H1 (cell line): ENCODE results near the gene MYO1F. TPM values are rescaled to one million over a fixed set of nuclear protein-coding genes. Genes with fewer than 3 reads are reported as not detected.
A peak's percentile ranks its signal among the peaks of the same experiment; 100 is the strongest.

Experiments used
- CTCF ChIA-PET: fragments of 300-600 bp; sonication (Branson Sonifier 250); formaldehyde crosslinking; loops from one replicate; lab custom pipeline; 2021; ENCODE audit not compliant: partially characterized antibody; lab: Charles Lee
- POLR2A ChIA-PET: fragments of 300-600 bp; sonication (Branson Sonifier 250); formaldehyde crosslinking; loops from one replicate; lab custom pipeline; 2021; ENCODE audit warnings: inconsistent platforms; ENCODE audit not compliant: partially characterized antibody; lab: Charles Lee
- DNase-seq, 2 experiments: peaks; one replicate each; pipeline versions ENCODE4 v3.0.0 to v3.0.0-alpha.2; 2010 to 2022; ENCODE audit warnings: low spot score in 2 of 2, low read depth in 1 of 2, mixed read lengths in 1 of 2
- FAIRE-seq: peaks from 2 replicates; lab custom pipeline; 2011; peaks lifted over from hg19 to GRCh38; lab: Jason Lieb, UNC
- H2AFZ ChIP-seq: 2 replicates; pipeline ENCODE4 v1.8.1; 2012; ENCODE audit warnings: low read length, inconsistent platforms
- H2AK5ac ChIP-seq: 2 replicates; pipeline ENCODE4 v1.6.1; 2013; ENCODE audit warnings: low read depth, low read length
- H2BK120ac ChIP-seq: replicated peaks from 2 replicates; pipeline ENCODE3; 2013; ENCODE audit warnings: low read depth, low read length, inconsistent platforms
- H2BK12ac ChIP-seq: 2 replicates; pipeline ENCODE4 v1.6.1; 2013; ENCODE audit warnings: low read depth, low read length
- H2BK15ac ChIP-seq: 2 replicates; pipeline ENCODE4 v1.6.1; 2013; ENCODE audit warnings: low read length
- H2BK20ac ChIP-seq: 2 replicates; pipeline ENCODE4 v1.6.1; 2013; ENCODE audit warnings: low read length
- H2BK5ac ChIP-seq: 2 replicates; pipeline ENCODE4 v1.6.1; 2013; ENCODE audit warnings: low read depth, low read length
- H3K14ac ChIP-seq: 2 replicates; pipeline ENCODE4 v1.6.1; 2013; ENCODE audit warnings: inconsistent platforms; ENCODE audit not compliant: insufficient read length
- H3K18ac ChIP-seq: 2 replicates; pipeline ENCODE4 v1.6.1; 2013; ENCODE audit warnings: low read length; ENCODE audit errors: extremely low read depth
- H3K23ac ChIP-seq: 2 replicates; pipeline ENCODE4 v1.6.1; 2013; ENCODE audit warnings: inconsistent platforms; ENCODE audit not compliant: insufficient read length
- H3K23me2 ChIP-seq: 2 replicates; pipeline ENCODE4 v1.6.1; 2013; ENCODE audit warnings: low read depth, low read length
- H3K27ac ChIP-seq: 2 replicates; pipeline ENCODE4 v1.6.1; 2011; ENCODE audit warnings: low read depth, low read length, inconsistent platforms
- H3K27me3 ChIP-seq, 4 experiments: replicated peaks in 1 of 4; 1 replicate in 1 of 4; 2 replicates in 3 of 4; pipeline versions ENCODE4 v1.6.1 to v1.8.1; 2011 to 2013; ENCODE audit warnings: low read length in 3 of 4, mild to moderate bottlenecking in 3 of 4, inconsistent platforms in 2 of 4, mixed read lengths in 2 of 4, moderate library complexity in 1 of 4; ENCODE audit not compliant: control insufficient read depth in 3 of 4, insufficient read depth in 3 of 4; ENCODE audit errors: extremely low read depth in 1 of 4
- H3K36me3 ChIP-seq, 4 experiments: 2 replicates each; pipeline versions ENCODE4 v1.6.1 to v1.8.1; 2011 to 2013; ENCODE audit warnings: mild to moderate bottlenecking in 4 of 4, low read length in 3 of 4, moderate library complexity in 2 of 4, control low read depth in 1 of 4, inconsistent platforms in 1 of 4; ENCODE audit not compliant: insufficient read depth in 4 of 4, control insufficient read depth in 2 of 4
- H3K4ac ChIP-seq: replicated peaks from 2 replicates; pipeline ENCODE3; 2013; ENCODE audit warnings: low read length, low read depth, mixed read lengths, inconsistent platforms; ENCODE audit not compliant: insufficient read length
- H3K4me1 ChIP-seq, 4 experiments: replicated peaks in 1 of 4; 1 replicate in 1 of 4; 2 replicates in 3 of 4; pipeline versions ENCODE4 v1.6.1 to v1.8.1; 2011 to 2013; ENCODE audit warnings: low read length in 3 of 4, inconsistent platforms in 2 of 4, mixed read lengths in 1 of 4; ENCODE audit not compliant: insufficient read depth in 4 of 4, control insufficient read depth in 3 of 4
- H3K4me2 ChIP-seq, 2 experiments: 2 replicates each; pipeline versions ENCODE4 v1.6.1 to v1.8.1; 2011 to 2013; ENCODE audit warnings: low read depth in 2 of 2, low read length in 2 of 2, control low read depth in 1 of 2, inconsistent platforms in 1 of 2, mild to moderate bottlenecking in 1 of 2; ENCODE audit not compliant: insufficient read depth in 1 of 2
- H3K4me3 ChIP-seq, 4 experiments: fragments of 200-600, 300-600 bp in 1 of 4; sonication (generic), shearing (Covaris generic), sonication (Bioruptor Twin) in 1 of 4; 2 replicates each; pipeline versions ENCODE4 v1.5.1 to v1.8.1; 2011 to 2016; ENCODE audit warnings: low read length in 4 of 4, low read depth in 3 of 4, control low read depth in 2 of 4, inconsistent platforms in 2 of 4, mild to moderate bottlenecking in 2 of 4, mixed read lengths in 1 of 4, moderate library complexity in 1 of 4; ENCODE audit not compliant: insufficient read depth in 2 of 4; ENCODE audit errors: extremely low read depth in 1 of 4
- H3K56ac ChIP-seq: replicated peaks from 2 replicates; pipeline ENCODE3; 2013; ENCODE audit warnings: low read depth, mild to moderate bottlenecking, mixed read lengths, low read length, inconsistent platforms; ENCODE audit not compliant: insufficient read length
- H3K79me1 ChIP-seq: 2 replicates; pipeline ENCODE4 v1.6.1; 2013; ENCODE audit warnings: low read depth, low read length, control low read depth
- H3K79me2 ChIP-seq, 2 experiments: 2 replicates each; pipeline versions ENCODE4 v1.6.1 to v1.8.1; 2012 to 2013; ENCODE audit warnings: low read length in 2 of 2, mild to moderate bottlenecking in 2 of 2, inconsistent platforms in 1 of 2; ENCODE audit not compliant: insufficient read depth in 2 of 2, control insufficient read depth in 1 of 2
- H3K9ac ChIP-seq, 4 experiments: replicated peaks in 1 of 4; 1 replicate in 1 of 4; 2 replicates in 3 of 4; pipeline versions ENCODE4 v1.6.1 to v1.8.1; 2011 to 2013; ENCODE audit warnings: low read depth in 3 of 4, low read length in 3 of 4, control low read depth in 2 of 4, mild to moderate bottlenecking in 2 of 4, moderate library complexity in 2 of 4, inconsistent platforms in 1 of 4; ENCODE audit errors: extremely low read depth in 1 of 4
- H3K9me3 ChIP-seq, 2 experiments: 2 replicates each; pipeline versions ENCODE4 v1.6.1 to v1.8.1; 2012 to 2013; ENCODE audit warnings: mild to moderate bottlenecking in 2 of 2, moderate library complexity in 2 of 2, control low read depth in 1 of 2, inconsistent platforms in 1 of 2, low read depth in 1 of 2, low read length in 1 of 2, mixed read lengths in 1 of 2; ENCODE audit not compliant: insufficient read depth in 2 of 2
- H4K20me1 ChIP-seq, 2 experiments: replicated peaks in 1 of 2; 2 replicates each; pipeline versions ENCODE3 to v1.8.1; 2011 to 2013; ENCODE audit warnings: inconsistent platforms in 2 of 2, low read length in 2 of 2, mild to moderate bottlenecking in 1 of 2; ENCODE audit not compliant: insufficient read depth in 2 of 2, control insufficient read depth in 1 of 2
- H4K5ac ChIP-seq: 2 replicates; pipeline ENCODE4 v1.6.1; 2013; ENCODE audit warnings: low read length, low read depth, mixed read lengths, inconsistent platforms; ENCODE audit not compliant: insufficient read length
- H4K8ac ChIP-seq: 2 replicates; pipeline ENCODE4 v1.8.0; 2013; ENCODE audit warnings: mild to moderate bottlenecking, moderate library complexity, low read length, inconsistent platforms; ENCODE audit not compliant: insufficient read depth; ENCODE audit errors: extremely low read depth
- H4K91ac ChIP-seq: replicated peaks from 2 replicates; pipeline ENCODE3; 2013; ENCODE audit warnings: low read length, mixed read lengths, inconsistent platforms; ENCODE audit not compliant: insufficient read length
- CTCF ChIP-seq, 3 experiments: IDR thresholded peaks; 1 replicate in 2 of 3; 2 replicates in 1 of 3; pipeline versions ENCODE4 v1.5.1 to v1.6.1; 2011; ENCODE audit warnings: low read length in 3 of 3, mild to moderate bottlenecking in 3 of 3, inconsistent platforms in 2 of 3, low read depth in 1 of 3, moderate library complexity in 1 of 3; ENCODE audit not compliant: insufficient read depth in 1 of 3; ENCODE audit errors: control extremely low read depth in 1 of 3
- GTF2F1 ChIP-seq: IDR thresholded peaks from 2 replicates; pipeline ENCODE4 v1.6.1; 2012; ENCODE audit warnings: low read depth, low read length, improper control_type of control experiment, borderline replicate concordance
- WGBS, 2 experiments: shearing (Covaris generic) in 1 of 2; methylation state at CpG; one replicate each; pipeline versions ENCODE4 v1.1.6 to v1.1.7; 2013 to 2015; ENCODE audit warnings: low lambda C conversion rate in 2 of 2, mixed read lengths in 2 of 2, inconsistent platforms in 1 of 2, low coverage in 1 of 2, missing lambda C conversion rate in 1 of 2; ENCODE audit not compliant: insufficient replicate concordance in 2 of 2, insufficient coverage in 1 of 2, insufficient read length in 1 of 2; ENCODE audit errors: extremely low coverage in 1 of 2, missing lambda C conversion rate in 1 of 2; 5-methylcytosine and 5-hydroxymethylcytosine counted together
- polyA plus RNA-seq, 7 experiments: library from polyadenylated mRNA; depleted of rRNA in 3 of 7; stranded (reverse) in 5 of 7; unstranded in 2 of 7; fragments of >200 nt in 5 of 7; fragments of 200-250 nt in 2 of 7; gene quantifications; 1 replicate in 5 of 7; 2 replicates in 1 of 7; 4 replicates in 1 of 7; pipeline versions ENCODE4 v1.2.1 to v1.2.3, GENCODE V29; 2011 to 2013; ENCODE audit warnings: missing spikeins in 2 of 7, mixed read lengths in 2 of 7
- total RNA-seq: library from RNA; stranded (reverse); fragmentation: NEBNext Ultra II Directional; extraction: Animal tissue kit (Norgen Biotek cat#: 25700); gene quantifications from 2 replicates; pipeline ENCODE4 v1.2.1, GENCODE V29; 2021

Gene MYO1F
- total and polyA plus RNA-seq, 2 of the 8 experiments (the other 6 are each of a cell fraction or from before 2014, with no cell fraction given) = 1.4 to 4.6 TPM

DNA sequence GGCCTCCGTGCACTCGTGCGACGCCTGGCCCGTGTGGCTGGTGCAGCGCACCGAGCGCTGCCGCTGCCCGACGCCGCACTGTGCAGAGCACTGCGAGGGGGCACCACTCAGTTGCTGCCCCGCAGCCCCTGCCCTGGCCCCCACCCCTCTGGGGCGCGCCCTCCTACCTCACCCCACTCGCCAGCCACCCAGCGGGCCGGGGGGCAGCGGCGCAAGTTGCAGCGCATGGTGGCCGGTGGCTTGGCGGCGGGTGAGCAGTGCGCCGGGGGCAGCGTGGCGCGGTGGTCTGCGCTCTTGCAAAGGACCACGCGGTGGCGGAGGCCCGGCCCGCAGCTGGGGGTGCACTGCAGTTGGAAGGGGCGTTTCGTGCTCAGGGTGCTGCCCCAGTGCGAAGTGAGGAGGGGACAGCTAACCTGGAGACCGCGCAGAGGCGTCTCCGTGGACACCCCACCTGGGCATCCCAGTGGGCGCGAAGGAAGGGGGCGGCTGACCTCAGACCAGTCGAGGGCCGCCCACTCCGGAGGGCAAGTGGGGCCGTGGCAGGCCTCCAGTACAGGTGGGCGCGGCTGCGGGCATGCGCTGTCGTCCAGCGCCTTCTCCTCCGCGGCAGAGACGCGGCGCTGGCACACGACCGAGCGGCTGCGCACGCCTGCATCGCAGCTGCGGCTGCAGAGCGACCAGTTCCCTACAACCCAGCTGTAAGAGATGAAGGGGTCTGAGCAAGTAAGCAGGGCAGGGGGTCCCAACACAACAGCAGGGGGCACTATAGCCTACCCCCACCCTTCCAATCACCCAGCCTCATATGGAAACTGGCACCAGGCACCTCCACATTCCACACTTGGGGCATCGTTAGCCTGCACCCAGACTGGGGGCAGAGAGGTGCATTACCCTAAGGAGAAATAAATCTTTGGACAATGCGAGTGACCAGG, 8.0 kb upstream of the MYO1F start:
- H3K4ac ChIP-seq = no peak overlapping the region
- H3K23me2 ChIP-seq = no peaks in the 10 kb centered on the region
- H3K14ac ChIP-seq = no peak overlapping the region
- H3K36me3 ChIP-seq = no peaks in the 10 kb centered on the region
- FAIRE-seq (no peak), DNase-seq (no peak)
- no peak overlapping the region for H3K18ac ChIP-seq
- no peak overlapping the region for H3K56ac ChIP-seq
- no peak overlapping the region for H2AFZ ChIP-seq
- no peaks in the 10 kb centered on the region for H4K20me1 ChIP-seq
- no peak overlapping the region for H2BK15ac ChIP-seq
- no peak overlapping the region for H3K23ac ChIP-seq
- peaks cover 0 to 3% (median 0%) of the 10 kb centered on the region in 4 experiments; a peak in 1 of 7 replicates for H3K4me1 ChIP-seq
- H2BK120ac ChIP-seq = no peak overlapping the region
- H3K79me1 ChIP-seq = no peaks in the 10 kb centered on the region
- TF ChIP-seq CTCF (IDR thresholded peaks at IDR 0.05; ENCODE audit: control extremely low read depth in 1 of 3, insufficient read depth in 1 of 3, low read depth in 1 of 3, low read length in 3 of 3) (peak in 1 of 3 experiments; percentile 34; a peak in 1 of 4 replicates), GTF2F1 (no peak)
- no peak overlapping the region for H2BK20ac ChIP-seq
- no peaks in the 10 kb centered on the region for H3K79me2 ChIP-seq
- no peak overlapping the region for H2BK5ac ChIP-seq
- H4K8ac ChIP-seq = peak overlapping the region; percentile 41; the same call in 1 of the 2 replicates
- no peak overlapping the region for H3K27ac ChIP-seq
- H4K91ac ChIP-seq = no peak overlapping the region
- WGBS, 2 experiments = 95% methylated on average over 65 of the region's 71 CpGs; no CpG with 5 or more reads in 1 of the 2 experiments
- H3K27me3 ChIP-seq = peaks cover 0 to 2% (median 0%) of the 10 kb centered on the region in 4 experiments; a peak in 1 of 7 replicates
- H4K5ac ChIP-seq = no peak overlapping the region
- H2AK5ac ChIP-seq = no peak overlapping the region
- H2BK12ac ChIP-seq = no peak overlapping the region
- no peak overlapping the region for H3K4me2 ChIP-seq
- H3K9me3 ChIP-seq = no peaks in the 10 kb centered on the region
- ChIA-PET POLR2A (interaction anchor here (0.6 to 3.5 kb wide), 4 partner anchors 9 to 235 kb away, joined by 3 to 13 read pairs (median 5); partner anchors contain the start of gene MYO1F), CTCF (interaction anchor here (0.6 to 7.0 kb wide), 28 partner anchors 7 to 737 kb away, joined by 3 to 68 read pairs (median 4); partner anchors contain the start of genes MYO1F and ZNF414)
- no peak overlapping the region for H3K9ac ChIP-seq
- no peak overlapping the region for H3K4me3 ChIP-seq
